Gastroesophageal sphincter (tissue), 4 donors: ENCODE data around the gene FRMD3. TPM values are rescaled to one million over a fixed set of nuclear protein-coding genes. Genes with fewer than 3 reads are reported as not detected.

Experiments
- ATAC-seq: fragments of 150-250 bp; one replicate; pipeline ENCODE4 v1.9.1; 2016; ENCODE audit warnings: mild to moderate bottlenecking, moderate library complexity
- H3K27ac ChIP-seq, 4 donors: fragments of 200-600 bp; sonication (generic) in 3 of 4; 1 replicate in 3 of 4; 2 replicates in 1 of 4; pipeline ENCODE4 v1.5.1; 2016 to 2019
- H3K27me3 ChIP-seq: fragments of 200-600 bp; sonication (generic); one replicate; pipeline ENCODE4 v1.5.1; 2019
- H3K36me3 ChIP-seq, 2 donors: fragments of 200-600 bp; sonication (generic); one replicate each; pipeline ENCODE4 v1.5.1; 2019; ENCODE audit warnings: control low read depth in 1 of 2
- H3K4me1 ChIP-seq, 3 donors: fragments of 200-600 bp; sonication (generic); 1 replicate in 2 of 3; 2 replicates in 1 of 3; pipeline ENCODE4 v1.5.1; 2016 to 2019; ENCODE audit warnings: control low read depth in 2 of 3
- H3K4me3 ChIP-seq, 2 donors: fragments of 200-600 bp; sonication (generic); one replicate each; pipeline ENCODE4 v1.5.1; 2019; ENCODE audit warnings: mild to moderate bottlenecking in 1 of 2, moderate library complexity in 1 of 2
- H3K9me3 ChIP-seq, 3 donors: fragments of 200-600 bp; sonication (generic); one replicate each; pipeline ENCODE4 v1.5.1; 2017 to 2019; ENCODE audit warnings: control low read depth in 2 of 3
- CTCF ChIP-seq, 4 experiments: fragments of 200-600 bp in 2 of 4; fragments of 450-650 bp in 2 of 4; sonication (generic) in 1 of 4; IDR thresholded peaks; one replicate each; pipeline ENCODE4 v1.5.1; 2017 to 2019; ENCODE audit warnings: antibody characterized with exemption in 4 of 4, mild to moderate bottlenecking in 2 of 4, moderate library complexity in 2 of 4
- EP300 ChIP-seq: sonication (generic); formaldehyde crosslinking; IDR thresholded peaks from one replicate; pipeline ENCODE4 v1.6.1; 2017; ENCODE audit warnings: antibody characterized with exemption, mild to moderate bottlenecking
- POLR2A ChIP-seq, 2 donors: fragments of 450-650 bp; IDR thresholded peaks; one replicate each; pipeline ENCODE4 v1.6.1; 2017; ENCODE audit warnings: antibody characterized with exemption in 2 of 2, mild to moderate bottlenecking in 2 of 2, moderate library complexity in 1 of 2
- POLR2AphosphoS5 ChIP-seq: sonication (generic); formaldehyde crosslinking; IDR thresholded peaks from one replicate; pipeline ENCODE4 v1.6.1; 2017; ENCODE audit warnings: antibody characterized with exemption
- WGBS, 2 donors: methylation state at CpG; one replicate each; pipeline ENCODE4 v1.1.5; 2018; ENCODE audit warnings: low coverage in 1 of 2; 5-methylcytosine and 5-hydroxymethylcytosine counted together
- total RNA-seq, 4 donors: library from RNA; depleted of rRNA; stranded (reverse); fragments of >200 nt; gene quantifications; one replicate each; pipeline ENCODE4 v1.1.0, GENCODE V29; 2016

The FRMD3 gene
- total RNA-seq, 4 donors from 2014 or later, result 6.8 to 15.1 (median 11.3) TPM

GRCh38 chr9:83270116-83270515 is 268.1 kb downstream of the FRMD3 start:
- H3K27me3 ChIP-seq, result no peaks in the 10 kb centered on the region
- no peak for ATAC-seq
- 28 to 42% methylated on average over 3 of the region's 3 CpGs for WGBS, 2 donors
- H3K4me1 ChIP-seq, result peaks cover 0 to 16% (median 3%) of the 10 kb centered on the region in 3 donors
- no peak overlapping the region for H3K4me3 ChIP-seq
- TF ChIP-seq CTCF (IDR thresholded peaks at IDR 0.05), result no peak
- no peak for TF ChIP-seq EP300
- TF ChIP-seq POLR2AphosphoS5, result no peak
- TF ChIP-seq POLR2A (IDR thresholded peaks at IDR 0.05), result no peak
- no peaks in the 10 kb centered on the region for H3K9me3 ChIP-seq
- peaks cover 0 to 7% of the 10 kb centered on the region in 2 donors for H3K36me3 ChIP-seq
- no peak overlapping the region for H3K27ac ChIP-seq

GRCh38 chr9:83267741-83268140 is 270.5 kb downstream of the FRMD3 start:
- TF ChIP-seq CTCF (IDR thresholded peaks at IDR 0.05), result no peak
- no peak for TF ChIP-seq POLR2AphosphoS5
- TF ChIP-seq POLR2A (IDR thresholded peaks at IDR 0.05), result no peak
- TF ChIP-seq EP300, result no peak
- no peaks in the 10 kb centered on the region for H3K9me3 ChIP-seq
- H3K4me3 ChIP-seq, result no peak overlapping the region
- H3K4me1 ChIP-seq, result peaks cover 0 to 16% (median 3%) of the 10 kb centered on the region in 3 donors
- ATAC-seq, result no peak
- H3K27me3 ChIP-seq, result no peaks in the 10 kb centered on the region
- WGBS, 2 donors, result 55 to 93% methylated on average over 5 of the region's 5 CpGs
- no peaks in the 10 kb centered on the region for H3K36me3 ChIP-seq
- no peak overlapping the region for H3K27ac ChIP-seq

- H3K27ac ChIP-seq, result no peak overlapping the region
- WGBS, 2 donors, result 15 to 17% methylated on average over 2 to 11 of the region's 11 CpGs
- H3K27me3 ChIP-seq, result no peaks in the 10 kb centered on the region
- ATAC-seq, result peak; percentile 36
- no peaks in the 10 kb centered on the region for H3K36me3 ChIP-seq
- TF ChIP-seq POLR2A (IDR thresholded peaks at IDR 0.05), result no peak
- no peak overlapping the region for H3K4me3 ChIP-seq
- H3K9me3 ChIP-seq, result no peaks in the 10 kb centered on the region
- peaks cover 0 to 16% (median 3%) of the 10 kb centered on the region in 3 donors for H3K4me1 ChIP-seq
Measured at GRCh38 chr9:83266666-83267496, 271.3 kb downstream of the FRMD3 start.

GRCh38 chr9:83266331-83266665 is 271.9 kb downstream of the FRMD3 start:
- H3K27ac ChIP-seq, result no peak overlapping the region

GRCh38 chr9:83264315-83264714 is 273.9 kb downstream of the FRMD3 start:
- no peak for TF ChIP-seq POLR2AphosphoS5
- TF ChIP-seq EP300, result no peak
- TF ChIP-seq CTCF (IDR thresholded peaks at IDR 0.05), result no peak
- no peak for TF ChIP-seq POLR2A (IDR thresholded peaks at IDR 0.05)
- H3K27me3 ChIP-seq, result no peaks in the 10 kb centered on the region

More at GRCh38 chr9:83266331-83266665, 271.9 kb downstream of the FRMD3 start:
- Histone ChIP-seq H3K36me3 (no peaks in the 10 kb centered on the region), H3K27me3 (no peaks in the 10 kb centered on the region), H3K9me3 (no peaks in the 10 kb centered on the region), H3K4me3 (no peak overlapping the region), H3K4me1 (peaks cover 0 to 16% (median 3%) of the 10 kb centered on the region in 3 donors)
- WGBS, 2 donors, result 31 to 38% methylated on average over 2 of the region's 2 CpGs
- TF ChIP-seq POLR2A (IDR thresholded peaks at IDR 0.05) (no peak), POLR2AphosphoS5 (no peak), EP300 (no peak), CTCF (IDR thresholded peaks at IDR 0.05) (no peak)
- ATAC-seq, result no peak

More at GRCh38 chr9:83264315-83264714, 273.9 kb downstream of the FRMD3 start:
- 91 to 92% methylated on average over 2 of the region's 2 CpGs for WGBS, 2 donors
- Histone ChIP-seq H3K4me1 (peaks cover 0 to 16% (median 3%) of the 10 kb centered on the region in 3 donors), H3K27ac (no peak overlapping the region), H3K9me3 (no peaks in the 10 kb centered on the region), H3K36me3 (no peaks in the 10 kb centered on the region), H3K4me3 (no peak overlapping the region)
- no peak for ATAC-seq
